Stromal cell of bone marrow (primary cell): Measurements from ENCODE around the gene GFOD1.

Source experiments
- DNase-seq: peaks from one replicate; pipeline ENCODE4 v3.0.0-alpha.2; 2012; ENCODE audit warnings: low read depth

The GFOD1 gene

DNA sequence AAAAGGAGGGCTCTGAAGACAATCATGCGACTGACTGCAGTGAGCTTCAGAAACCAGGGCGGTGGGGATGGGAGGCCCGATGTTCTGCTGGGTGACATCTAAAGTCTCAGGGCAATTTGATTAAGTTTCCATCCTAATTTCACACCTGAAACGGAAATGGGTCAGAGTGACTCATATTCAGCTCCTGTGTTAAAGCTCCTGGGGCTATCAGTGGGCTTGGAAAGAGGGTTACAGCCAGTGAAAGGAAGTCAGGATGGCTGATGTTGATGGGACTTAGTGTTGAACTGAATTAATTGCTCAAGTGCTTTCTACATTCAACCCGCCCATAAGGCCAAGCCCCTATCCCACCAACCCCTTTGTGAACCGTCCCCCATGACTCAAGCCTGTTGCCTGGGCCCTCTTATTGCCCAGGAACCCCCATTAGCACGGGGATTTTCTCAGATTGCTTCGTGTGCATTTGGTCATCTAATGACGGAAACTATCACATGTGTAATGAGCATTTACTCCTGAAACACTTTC is 112.0 kb downstream of the GFOD1 start:
- no peak for DNase-seq

DNA sequence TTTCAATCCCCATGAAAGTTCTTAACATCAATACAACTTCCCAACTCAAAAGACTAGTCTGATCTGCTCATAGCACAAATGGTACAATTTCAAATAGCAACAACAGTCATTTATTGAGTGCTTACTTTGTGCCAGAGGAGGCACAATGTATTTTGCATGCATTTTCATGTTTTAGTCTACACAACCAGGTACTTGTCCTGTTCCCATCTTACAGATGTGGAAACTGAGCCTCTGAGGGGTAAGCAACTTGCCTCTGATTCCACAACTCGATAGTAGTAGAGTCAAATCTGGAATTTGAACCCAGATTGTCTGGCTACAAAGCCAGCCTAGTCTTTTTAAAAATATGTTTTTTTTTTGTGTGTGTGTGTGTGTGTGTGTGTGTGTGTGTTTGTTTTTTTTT is 113.5 kb downstream of the GFOD1 start:
- DNase-seq: no peak

DNA sequence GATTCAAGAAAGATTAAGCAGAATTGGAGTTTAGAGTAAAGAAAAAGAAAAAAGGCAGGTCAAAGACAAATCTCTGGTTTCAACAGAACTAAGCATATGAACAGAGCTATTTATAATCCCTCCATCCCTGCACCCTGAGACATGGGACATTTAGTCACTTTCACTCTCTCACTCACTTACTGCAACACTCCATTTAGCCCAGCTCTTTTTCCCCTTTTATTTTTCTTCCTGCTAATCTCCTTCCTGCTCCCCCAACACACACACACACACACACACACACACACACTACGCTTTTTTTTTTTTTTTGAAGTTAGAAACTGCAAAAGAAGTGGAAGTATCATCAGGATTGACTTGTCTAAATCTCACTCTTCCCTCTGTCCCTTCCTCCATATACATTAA is 113.9 kb downstream of the GFOD1 start:
- DNase-seq: no peak

DNA sequence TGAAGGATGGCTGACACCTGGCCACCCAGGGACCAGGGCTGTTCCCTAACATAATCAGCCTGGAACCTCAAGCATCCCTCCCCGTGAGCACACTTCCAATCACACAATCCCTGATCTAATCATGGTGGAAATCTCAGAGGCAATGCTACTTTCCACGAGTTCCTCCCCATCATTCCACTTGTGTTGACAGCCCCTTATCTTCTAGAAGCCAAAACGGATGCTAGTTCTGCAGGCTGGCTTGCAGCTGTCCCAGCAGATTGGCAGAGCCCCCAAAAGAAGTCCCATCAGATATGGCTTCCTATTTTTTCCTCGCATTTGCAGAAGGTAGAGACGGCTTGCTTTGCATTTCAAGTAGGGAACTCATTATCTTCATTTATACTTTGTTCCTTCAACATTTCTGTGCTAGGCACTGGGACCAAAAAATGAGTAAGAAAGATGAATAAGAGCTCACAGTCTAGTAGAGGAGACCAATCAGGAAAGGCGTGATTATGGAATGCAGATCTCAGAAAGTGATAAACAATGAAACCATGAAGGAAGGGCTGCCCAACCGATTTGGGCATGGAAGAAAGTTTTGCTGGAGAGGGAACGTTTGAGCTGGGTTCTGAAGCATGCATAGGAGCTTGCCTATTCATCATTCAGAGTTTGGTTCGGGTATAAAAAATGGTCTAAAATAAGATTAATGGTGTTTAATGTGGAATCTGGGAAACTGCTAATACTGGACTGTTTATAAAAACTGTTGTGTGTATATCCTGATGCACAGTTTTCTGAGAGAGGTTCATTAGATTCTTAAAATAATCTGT is 114.5 kb downstream of the GFOD1 start:
- no peak for DNase-seq

DNA sequence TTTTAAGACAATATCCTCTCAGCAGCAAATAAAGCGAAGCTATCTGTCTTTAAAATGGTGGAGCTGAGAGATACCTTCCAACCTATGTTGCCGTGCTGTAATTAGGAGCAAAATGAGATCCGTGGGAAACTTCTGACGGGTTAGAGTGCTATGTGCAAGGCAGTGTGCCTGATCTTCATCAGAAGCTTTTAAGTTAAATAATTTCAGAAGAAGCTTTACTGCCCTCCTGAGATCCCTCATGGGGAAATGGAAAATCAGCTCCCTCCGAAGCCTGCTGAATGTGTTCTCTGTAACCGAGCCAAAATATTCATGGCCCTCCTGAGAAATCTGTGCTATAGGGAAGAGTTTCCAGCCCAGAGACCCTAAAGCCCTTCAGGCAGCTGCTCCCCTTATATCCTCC is 115.3 kb downstream of the GFOD1 start:
- no peak for DNase-seq

DNA sequence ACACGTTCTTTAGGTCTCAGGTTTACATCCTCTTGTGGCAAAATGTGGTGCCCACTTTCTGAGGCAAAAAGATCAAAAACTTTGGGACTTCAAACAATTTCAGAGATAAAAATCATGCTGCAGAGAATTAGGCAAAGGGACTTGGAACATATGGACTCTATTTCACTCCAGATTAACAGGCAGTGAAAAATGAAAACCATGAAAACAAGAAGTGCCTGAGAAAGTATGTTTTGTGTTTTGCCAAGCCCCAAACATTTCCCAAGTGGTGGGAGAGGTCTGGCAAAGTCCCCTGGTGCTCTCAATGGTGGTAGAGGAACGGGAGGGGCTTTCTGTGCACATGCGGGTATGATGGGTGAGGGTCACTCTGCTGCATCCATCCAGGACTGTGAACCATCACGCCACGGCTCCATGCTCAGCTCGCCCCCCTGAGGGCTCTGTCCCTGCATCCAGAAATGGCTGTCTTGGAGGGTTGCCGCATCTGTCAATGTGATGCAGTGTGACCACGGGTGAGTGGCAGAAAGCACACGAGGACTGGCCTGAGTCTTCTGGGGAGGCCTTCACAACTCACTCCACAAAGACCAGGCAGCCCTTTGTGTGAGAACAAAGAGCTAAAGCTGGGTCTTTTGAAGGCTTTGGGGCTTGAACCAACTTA is 115.9 kb downstream of the GFOD1 start:
- DNase-seq: no peak

DNA sequence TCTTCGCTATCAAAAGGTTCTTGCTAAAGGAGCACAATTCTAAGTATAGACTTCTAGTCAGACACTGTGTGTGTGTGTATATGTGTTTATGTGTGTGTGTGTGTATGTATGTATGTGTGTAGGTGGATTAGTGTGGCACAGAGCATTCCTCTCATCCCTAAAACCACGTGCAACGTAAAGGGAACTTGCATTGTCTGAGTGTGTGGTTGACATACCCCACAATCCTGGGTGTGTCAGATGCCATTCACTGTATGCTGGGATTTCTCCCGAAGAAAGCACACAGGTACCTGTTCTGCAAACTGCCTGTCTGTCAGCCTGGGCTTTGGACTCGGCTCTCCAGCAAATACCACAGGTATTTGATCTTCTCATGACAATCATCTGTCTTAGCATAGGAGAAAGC is 116.8 kb downstream of the GFOD1 start:
- no peak for DNase-seq

DNA sequence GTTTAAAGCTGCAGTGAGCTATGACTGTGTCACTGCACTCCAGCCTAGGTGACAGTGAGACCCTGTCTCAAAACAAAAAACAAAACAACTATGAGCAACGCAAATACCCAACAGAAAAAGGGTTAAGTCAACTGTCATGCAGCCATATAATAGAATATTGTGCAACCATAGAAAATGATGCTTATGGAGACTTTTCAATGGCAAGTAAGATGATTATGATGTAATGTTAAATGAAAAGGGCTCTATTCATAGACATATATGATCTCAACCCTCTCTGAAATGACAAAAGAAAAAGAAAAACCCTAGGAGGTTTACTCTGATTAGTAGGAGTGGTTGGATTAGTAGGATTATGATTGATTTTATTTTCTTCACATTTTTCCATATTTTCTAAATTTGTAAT is 117.8 kb downstream of the GFOD1 start:
- no peak for DNase-seq

DNA sequence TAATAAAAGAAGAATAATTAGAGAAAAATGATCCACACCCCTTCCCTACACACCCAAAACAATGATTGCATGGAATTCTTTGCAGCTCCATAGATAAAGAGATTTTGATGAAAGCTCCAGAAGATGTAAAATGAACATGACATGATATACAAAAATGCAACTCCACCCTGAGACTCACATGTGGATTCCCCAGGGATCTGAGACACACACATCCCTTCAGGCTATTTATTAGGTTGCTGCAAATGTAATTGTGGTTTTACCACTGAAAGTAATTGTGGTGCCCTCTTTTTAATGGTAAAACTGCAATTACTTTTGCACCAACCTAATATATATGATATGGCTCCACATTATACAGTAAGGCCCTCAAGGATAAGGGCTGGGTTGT is 118.7 kb downstream of the GFOD1 start:
- no peak for DNase-seq

DNA sequence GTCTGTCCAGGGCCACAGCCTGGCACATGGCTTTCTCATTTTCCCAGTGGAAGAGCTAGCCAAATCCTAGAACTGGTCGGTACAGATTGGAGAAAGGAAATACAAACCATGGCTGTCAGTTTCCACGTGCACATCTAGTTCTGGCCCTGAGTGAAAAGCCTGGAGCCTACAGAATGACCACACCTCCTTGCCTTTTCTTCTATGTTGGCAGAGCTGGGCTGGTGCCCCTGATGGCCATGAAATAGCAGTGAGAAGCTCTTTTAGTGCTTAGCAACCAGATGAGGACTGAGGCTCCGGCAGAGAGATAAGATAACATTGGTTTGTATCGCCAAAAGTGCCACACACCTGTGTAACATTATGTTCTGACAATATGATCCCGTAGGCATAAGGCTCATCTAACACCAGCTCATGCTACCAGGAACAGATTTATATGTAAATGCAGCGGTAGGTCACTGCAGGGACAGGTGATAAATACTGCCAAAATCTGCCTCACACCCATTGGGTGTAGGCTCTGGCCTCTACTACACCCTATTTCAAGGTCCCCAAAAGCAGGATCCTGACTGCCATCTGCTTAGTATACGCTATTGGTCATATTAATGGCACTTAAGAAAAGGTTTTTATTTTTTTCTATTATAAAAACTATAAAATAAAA is 119.2 kb downstream of the GFOD1 start:
- DNase-seq: no peak

DNA sequence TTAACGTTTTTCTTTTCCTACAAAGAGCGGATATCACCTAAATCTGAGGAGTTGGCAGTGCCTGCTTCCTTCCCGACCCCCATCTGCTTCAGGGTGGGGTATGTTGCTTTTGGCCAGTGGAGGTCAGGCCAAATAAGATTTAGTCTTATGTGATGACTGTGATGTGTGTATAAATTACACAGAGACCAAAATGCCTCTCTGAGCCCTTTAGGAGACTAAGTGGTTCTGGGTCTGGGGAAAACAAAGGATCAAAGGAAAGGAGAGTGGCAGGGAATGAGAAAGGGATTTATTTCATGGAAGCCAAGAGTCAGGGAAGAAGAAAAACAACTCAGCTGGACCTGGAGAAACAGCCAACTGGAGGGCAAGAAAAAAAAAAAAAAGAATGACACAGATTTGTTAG is 120.0 kb downstream of the GFOD1 start:
- DNase-seq: no peak

DNA sequence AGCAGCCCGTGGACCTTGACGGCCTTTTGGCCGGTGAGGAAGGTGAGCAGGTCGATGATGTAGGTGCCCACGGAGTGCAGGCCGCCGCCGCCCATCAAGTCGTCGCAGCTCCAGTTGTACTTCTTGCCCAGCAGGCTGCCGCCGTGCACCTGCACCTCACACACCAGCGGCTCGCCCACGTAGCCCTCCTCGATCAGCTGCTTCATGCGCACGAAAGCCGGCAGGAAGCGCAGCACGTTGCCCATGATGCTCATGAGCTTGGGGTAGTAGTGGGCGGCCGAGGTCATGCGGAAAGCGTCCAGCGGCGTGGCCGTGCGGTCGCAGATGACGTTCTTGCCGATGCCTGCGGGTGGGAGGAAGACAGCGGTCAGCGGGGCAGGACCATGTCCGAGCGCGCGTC is 122.1 kb downstream of the GFOD1 start:
- DNase-seq: no peak

DNA sequence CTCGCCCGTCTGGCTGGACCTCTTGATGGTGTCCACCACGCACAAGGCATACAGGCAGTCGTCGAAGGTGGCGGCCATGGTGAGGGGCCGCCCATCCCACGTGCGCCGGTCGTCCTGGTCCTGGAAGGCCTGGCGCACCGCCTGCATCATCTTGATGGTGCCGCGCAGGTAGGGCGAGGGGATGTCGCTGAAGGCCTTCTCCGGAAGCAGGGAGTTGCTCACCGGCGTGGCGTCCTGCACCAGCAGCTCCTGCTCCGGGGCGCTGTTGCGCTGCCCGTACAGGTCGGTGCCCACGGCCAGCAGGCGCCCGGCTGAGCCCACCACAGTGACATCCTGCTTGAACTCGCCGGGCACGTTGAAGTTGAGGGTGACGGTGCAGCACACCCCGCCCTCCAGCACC is 122.6 kb downstream of the GFOD1 start:
- no peak for DNase-seq

DNA sequence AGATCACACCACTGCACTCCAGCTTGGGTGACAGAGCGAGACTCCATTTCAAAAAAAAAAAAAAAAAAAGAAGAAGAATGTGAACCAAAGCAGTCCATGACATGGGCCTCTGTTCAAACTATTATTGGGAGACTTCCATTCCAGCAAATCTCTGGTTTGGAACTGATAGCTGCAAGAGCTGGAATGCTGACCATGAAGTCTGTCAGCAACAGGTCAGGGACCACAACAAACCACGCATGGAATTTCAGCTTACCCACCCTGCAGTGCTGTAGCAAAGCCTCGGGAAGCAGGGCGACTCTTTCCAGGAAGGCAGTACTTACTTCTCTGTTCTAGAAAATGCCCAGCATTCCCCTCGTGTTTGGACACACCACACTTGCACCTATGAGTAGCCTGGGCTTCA is 125.0 kb downstream of the GFOD1 start:
- DNase-seq: no peak

DNA sequence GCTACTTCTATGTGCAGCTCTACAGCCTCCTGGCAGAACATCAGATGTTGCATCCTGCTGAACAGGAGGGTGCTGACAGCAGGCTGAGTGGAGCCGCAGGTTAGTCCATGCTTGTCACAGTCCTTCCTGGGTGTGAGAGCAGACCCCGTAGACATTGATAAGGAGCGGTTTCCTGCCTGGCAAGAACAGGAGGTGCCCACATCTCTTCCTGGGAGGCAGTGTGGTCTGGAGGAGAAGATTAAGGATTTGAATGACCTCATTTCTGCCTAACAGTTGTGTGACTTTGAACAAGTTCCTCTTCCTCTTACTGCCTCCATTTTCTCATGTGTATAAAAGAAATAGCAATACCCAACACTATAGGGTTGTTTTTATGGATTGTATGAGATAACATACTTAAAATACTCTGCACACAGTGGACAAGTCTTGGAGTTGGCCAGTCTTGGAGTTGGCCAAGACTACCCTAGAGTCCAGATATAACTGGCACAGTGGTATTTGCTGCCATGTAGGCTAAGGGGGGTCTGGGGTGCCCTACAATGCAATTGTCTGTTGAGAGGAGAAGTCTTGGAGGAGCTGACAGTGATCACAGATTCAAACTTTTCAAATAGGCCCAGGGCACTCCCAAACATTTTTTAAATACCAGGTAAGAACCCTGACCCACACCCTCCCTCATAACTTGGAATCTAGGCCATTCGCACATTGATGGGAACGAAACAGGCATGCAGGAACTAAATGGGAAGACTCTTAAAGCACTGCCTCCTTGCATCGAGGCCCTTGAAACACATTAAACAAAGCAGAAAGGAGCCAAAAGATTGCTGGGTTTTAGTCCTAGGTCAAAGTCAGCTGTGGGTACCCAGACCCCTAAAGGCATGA is 126.5 kb downstream of the GFOD1 start:
- no peak for DNase-seq

DNA sequence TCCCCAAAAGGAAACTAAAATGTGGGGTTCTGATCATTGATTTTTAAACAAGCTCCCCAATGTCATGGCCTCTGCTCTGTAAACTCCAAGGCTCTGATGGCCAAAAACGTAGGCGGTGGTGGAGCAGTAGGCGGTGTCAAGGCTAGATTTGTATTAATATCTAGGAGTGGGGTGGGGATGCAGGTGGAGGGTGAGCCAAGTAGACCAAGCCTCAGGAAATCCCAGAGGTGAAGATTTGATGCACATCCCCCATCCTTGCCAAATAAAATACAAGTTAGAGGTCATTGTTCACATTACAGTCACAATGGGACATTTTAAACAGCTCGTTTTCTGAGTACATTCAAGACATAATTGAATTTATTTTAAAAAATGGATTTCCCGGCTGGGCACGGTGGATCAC is 128.1 kb downstream of the GFOD1 start:
- DNase-seq: no peak

DNA sequence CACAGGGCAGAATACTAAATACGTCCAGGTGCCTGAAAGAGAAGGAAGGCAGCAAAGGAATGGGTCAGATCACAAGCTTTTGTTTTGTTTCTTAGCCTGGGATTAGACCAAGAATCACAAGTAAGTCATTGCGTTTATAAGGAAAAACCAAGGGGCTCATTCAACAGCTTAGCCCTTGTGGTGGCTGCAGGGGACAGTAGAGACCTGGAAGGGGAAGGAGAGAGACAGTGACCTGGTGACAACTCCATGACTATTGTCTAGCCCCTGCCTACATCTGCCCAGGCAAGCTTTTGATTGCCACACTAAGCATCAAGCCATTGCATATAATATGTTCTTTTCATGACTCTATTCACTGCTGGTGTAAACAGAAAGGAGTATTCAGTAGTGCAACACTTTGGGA is 128.9 kb downstream of the GFOD1 start:
- no peak for DNase-seq

DNA sequence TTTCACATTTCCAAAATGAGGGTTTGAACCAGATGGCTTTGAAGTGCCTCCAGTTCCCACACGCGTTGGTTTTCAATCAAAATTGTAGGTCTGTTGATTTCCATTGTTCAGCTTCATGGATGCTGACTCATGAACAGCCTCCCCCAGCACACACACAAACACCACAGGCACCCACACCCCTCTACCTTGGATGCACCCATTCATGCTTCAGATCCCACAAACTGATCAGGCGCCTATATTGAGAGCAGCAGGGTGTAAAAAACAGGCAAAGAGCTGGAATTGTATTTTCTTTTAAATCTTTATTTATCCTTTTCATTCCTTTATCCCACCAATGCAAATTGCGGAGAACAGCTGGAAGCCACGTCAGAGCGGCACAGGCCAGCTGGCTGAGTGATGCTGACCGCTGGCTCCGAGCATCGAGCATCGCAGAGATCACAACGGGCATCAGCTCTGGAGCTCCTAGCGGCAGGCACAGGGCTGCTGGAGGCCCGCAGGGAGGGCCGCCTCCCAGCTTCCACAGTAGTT is 129.8 kb downstream of the GFOD1 start:
- DNase-seq: peak; percentile 33

DNA sequence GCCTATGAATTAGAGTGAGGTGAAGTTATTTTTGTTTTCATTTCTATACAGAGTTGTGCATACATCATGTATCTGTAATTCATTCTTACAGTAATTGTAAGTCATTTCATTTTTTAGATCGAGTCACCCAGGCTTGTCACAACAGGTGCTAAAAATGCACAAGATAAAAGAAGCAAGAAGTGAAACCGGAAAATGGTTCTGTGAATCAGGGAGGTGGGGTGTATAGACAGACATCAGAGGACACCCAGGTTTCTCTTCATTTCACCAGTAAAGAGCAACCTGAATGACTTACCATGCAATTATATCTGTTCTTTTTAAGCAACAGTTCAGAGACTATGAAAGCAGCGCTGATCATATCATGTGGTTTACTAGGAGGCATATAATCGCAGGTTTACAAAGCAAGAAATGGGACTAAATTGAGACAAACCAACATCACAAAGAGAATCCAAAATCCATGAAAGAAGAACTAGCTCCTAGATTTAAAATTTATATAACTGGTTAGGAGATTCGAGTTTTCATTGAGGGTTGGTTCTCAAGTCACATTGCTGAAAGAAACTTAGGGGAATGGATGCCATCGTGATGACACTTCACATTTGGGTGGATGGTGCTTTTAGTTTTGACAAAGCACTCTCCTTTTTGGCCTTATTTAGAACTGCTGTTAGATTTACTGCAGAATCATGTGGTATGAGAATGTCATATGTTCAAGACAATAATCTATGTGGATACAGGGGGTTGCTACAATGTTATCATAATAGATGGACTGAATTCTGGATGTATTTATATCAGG is 131.2 kb downstream of the GFOD1 start:
- DNase-seq: no peak

DNA sequence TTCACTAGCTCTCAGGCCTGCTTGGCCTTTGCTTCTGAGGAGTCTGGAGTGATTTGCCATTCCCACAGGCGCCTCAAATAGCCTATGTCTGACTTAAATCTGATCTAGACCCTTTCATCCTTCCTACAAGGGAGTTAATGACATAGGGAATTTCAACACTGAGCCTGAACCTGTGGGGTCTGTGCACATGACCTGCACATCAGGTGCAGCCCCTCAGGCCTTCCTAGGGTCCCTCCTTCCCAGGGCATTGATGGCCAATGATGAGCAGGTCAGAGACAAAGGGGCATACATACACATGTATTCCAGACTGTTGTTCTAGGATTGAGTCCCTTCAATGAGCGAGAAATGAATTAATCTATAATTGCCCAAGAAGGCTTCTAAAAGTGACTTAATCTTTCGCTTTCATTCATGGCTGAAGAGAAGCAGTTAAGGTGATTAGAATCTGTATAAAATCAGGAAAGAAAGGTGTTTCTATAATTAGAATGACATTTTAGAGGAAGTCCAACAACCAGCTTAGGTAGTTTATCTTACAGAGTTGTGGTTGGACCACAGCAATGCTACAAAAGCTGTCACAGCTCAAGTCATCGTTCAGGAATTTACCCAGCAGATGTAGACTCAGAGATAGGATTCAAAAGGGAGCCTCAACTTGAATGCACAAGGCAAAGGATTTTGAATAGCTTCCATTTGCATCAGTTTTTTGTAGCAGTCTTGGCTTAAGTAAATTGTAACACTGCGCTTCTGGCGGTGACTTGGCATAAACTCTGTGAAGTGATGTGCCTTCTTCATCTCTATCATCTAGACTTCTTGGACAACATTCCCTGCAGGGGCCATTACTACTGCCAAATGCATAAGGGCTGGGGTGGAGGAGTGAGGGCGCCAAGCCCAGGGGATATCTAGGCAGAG is 132.1 kb downstream of the GFOD1 start:
- DNase-seq: peak; percentile 69
